Femur (tissue), 1 donor: Measurements from ENCODE around the gene WSB1.
"Not testable (repeated sequence)": the region's sequence is repeated elsewhere in the genome, so short reads cannot be mapped to it uniquely, and the experiment has no call there.

Source experiments
- DNase-seq: peaks from one replicate; pipeline ENCODE4 v3.0.0-alpha.2; 2017

Gene WSB1

GRCh38 chr17:27318228-27318627 lies 24.3 kb downstream of the WSB1 start:
- no peak for DNase-seq

- DNase-seq = no peak
Observed at GRCh38 chr17:27318633-27319032, 24.7 kb downstream of the WSB1 start.

- peak; percentile 90 for DNase-seq
Observed at GRCh38 chr17:27319541-27320221, 25.8 kb downstream of the WSB1 start.

GRCh38 chr17:27320222-27320560 lies 26.3 kb downstream of the WSB1 start:
- DNase-seq = no peak

- no peak for DNase-seq
Observed at GRCh38 chr17:27321372-27321771, 27.5 kb downstream of the WSB1 start.

GRCh38 chr17:27322026-27322425 lies 28.1 kb downstream of the WSB1 start:
- DNase-seq = no peak

- DNase-seq = no peak
Observed at GRCh38 chr17:27322690-27323508, 29.0 kb downstream of the WSB1 start.

- DNase-seq = peak; percentile 51
Observed at GRCh38 chr17:27323538-27324215, 29.8 kb downstream of the WSB1 start.

GRCh38 chr17:27324771-27325339 lies 30.9 kb downstream of the WSB1 start:
- no peak for DNase-seq

- DNase-seq = no peak
Observed at GRCh38 chr17:27326051-27326450, 32.1 kb downstream of the WSB1 start.

- DNase-seq = no peak
Observed at GRCh38 chr17:27326585-27326984, 32.7 kb downstream of the WSB1 start.

- no peak for DNase-seq
Observed at GRCh38 chr17:27327397-27327796, 33.5 kb downstream of the WSB1 start.

GRCh38 chr17:27327871-27328270 lies 34.0 kb downstream of the WSB1 start:
- no peak for DNase-seq

- not testable (repeated sequence) for DNase-seq
Observed at GRCh38 chr17:27328686-27329085, 34.8 kb downstream of the WSB1 start.

GRCh38 chr17:27329146-27329805 lies 35.4 kb downstream of the WSB1 start:
- DNase-seq = no peak

- no peak for DNase-seq
Observed at GRCh38 chr17:27332047-27332393, 38.1 kb downstream of the WSB1 start.

- peak; percentile 98 for DNase-seq
Observed at GRCh38 chr17:27332485-27333409, 38.8 kb downstream of the WSB1 start.

- DNase-seq = no peak
Observed at GRCh38 chr17:27333410-27333980, 39.6 kb downstream of the WSB1 start.

- no peak for DNase-seq
Observed at GRCh38 chr17:27336184-27336583, 42.3 kb downstream of the WSB1 start.

GRCh38 chr17:27338536-27338985 lies 44.6 kb downstream of the WSB1 start:
- no peak for DNase-seq

GRCh38 chr17:27339198-27339835 lies 45.4 kb downstream of the WSB1 start:
- DNase-seq = no peak
